Endothelial cell of coronary artery (primary cell): ENCODE measurements around the gene OR52E8. TPM values are rescaled to one million over a fixed set of nuclear protein-coding genes. Genes with fewer than 3 reads are reported as not detected.

Experiments used
- total RNA-seq: library from RNA; depleted of rRNA; stranded (reverse); fragments of >200 nt; gene quantifications from 2 replicates; pipeline ENCODE4 v1.2.3, GENCODE V29; 2014

OR52E8 gene
- not detected in 2 replicates for total RNA-seq

DNA sequence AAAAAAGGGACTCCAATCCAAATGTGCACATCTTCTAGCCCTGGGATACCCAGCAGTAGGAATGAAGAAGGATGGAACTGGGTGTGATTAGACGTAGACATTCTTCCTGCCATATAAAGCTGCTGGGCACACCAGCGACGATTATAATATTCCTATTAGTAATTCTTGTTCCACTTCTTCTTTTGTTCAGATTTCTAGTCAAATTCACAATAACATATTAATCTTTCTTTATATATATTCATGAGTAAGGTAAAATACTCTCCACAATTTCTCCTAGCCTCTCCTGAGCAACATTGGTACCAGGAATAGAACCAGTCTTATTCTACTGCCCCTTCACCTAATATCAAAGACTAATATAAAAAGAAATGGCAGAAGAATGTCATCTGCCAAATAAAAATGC, at the start of gene OR52E8:
OR52E8 (minus strand) TSS at position 101 of the 400 bp plus-strand sequence; CDS start at position 101, 0 bp downstream.

DNA sequence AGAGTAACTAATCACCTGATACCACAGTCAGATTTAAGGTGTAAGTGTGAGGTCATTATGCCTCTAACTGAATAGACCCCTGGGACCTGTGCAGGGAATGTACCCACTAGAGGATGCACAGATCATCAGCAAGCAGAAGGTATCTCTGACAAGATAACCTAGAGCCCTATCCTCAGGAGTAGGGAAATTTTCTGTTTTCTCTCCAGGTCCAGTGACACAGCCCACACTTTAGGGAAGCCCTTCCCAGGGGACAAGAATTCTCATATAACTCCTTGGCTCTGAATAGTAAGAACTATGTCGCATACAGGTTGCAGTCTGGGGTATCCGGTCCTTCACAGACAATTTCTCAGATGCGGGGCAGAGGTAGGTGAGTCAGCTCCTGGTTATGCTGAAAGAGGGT, 35.4 kb upstream of the OR52E8 start, which contains the start of gene OR52E5:
OR52E5 (plus strand) TSS at position 301 of the 400 bp plus-strand sequence. CDS start 7,569 bp downstream, outside the sequence.

DNA sequence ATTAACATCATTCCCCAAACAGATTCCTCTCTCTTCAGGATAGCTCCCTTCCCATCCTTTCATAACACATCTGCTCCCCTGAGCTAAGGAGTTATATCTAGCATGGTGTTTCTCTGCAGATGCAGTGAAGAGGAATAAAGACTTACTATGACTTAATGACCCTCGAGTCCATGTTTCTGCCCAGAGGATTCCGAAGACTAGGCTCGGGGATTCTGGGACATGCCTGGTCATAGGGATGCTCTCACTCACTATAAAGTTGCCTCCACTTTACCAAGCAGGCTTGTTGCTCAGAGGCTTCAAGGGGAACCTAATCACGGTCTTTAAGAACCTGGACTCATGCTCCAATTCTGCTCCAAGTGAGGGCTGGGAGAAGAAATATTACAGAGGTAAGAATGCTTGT, 22.8 kb upstream of the OR52E8 start, which contains the start of gene OR52E4:
OR52E4 (plus strand) TSS at position 301 of the 400 bp plus-strand sequence. CDS start 3,664 bp downstream, outside the sequence.

GRCh38 chr11:5841797-5842196, 15.7 kb downstream of the OR52E8 start, which contains the start of gene OR52E6:
TSS of gene OR52E6 (minus strand) at chr11:5841897. CDS start at chr11:5841897, 0 bp downstream.

GRCh38 chr11:5808500-5809121, 48.9 kb downstream of the OR52E8 start, which contains the start of gene OR52N2:
TSS of gene OR52N2 (plus strand) at chr11:5808924. CDS start at chr11:5820336, 11,412 bp downstream.

Other genes with a start within 250 kb of the OR52E8 start
- 7.8 and 14.8 TPM in 2 replicates for gene TRIM34, start 232.7 kb downstream of the OR52E8 start, total RNA-seq
- 57.2 and 79.3 TPM in 2 replicates for gene TRIM5, start 172.6 kb downstream of the OR52E8 start, total RNA-seq
- 107 and 112 TPM in 2 replicates for gene TRIM22, start 167.9 kb downstream of the OR52E8 start, total RNA-seq
- gene OR56B1, start 121.2 kb downstream of the OR52E8 start, total RNA-seq, result not detected in 2 replicates
- not detected in 2 replicates for gene OR52N4, start 103.4 kb downstream of the OR52E8 start, total RNA-seq
- gene OR52N5, start 74.3 kb downstream of the OR52E8 start, total RNA-seq, result not detected in 2 replicates
- gene OR52N1, start 66.4 kb downstream of the OR52E8 start, total RNA-seq, result not detected in 2 replicates
- not detected in 2 replicates for gene OR52N2, start 48.8 kb downstream of the OR52E8 start, total RNA-seq
- not detected in 2 replicates for gene OR52E6, start 15.8 kb downstream of the OR52E8 start, total RNA-seq
- gene OR52E4, start 22.9 kb upstream of the OR52E8 start, total RNA-seq, result not detected in 2 replicates
- gene OR52E5, start 35.5 kb upstream of the OR52E8 start, total RNA-seq, result not detected in 2 replicates
- gene OR56A3, start 84.6 kb upstream of the OR52E8 start, total RNA-seq, result not detected in 2 replicates
- gene OR56A5, start 110.8 kb upstream of the OR52E8 start, total RNA-seq, result not detected in 2 replicates
- not detected in 2 replicates for gene OR52L1, start 129.3 kb upstream of the OR52E8 start, total RNA-seq
- not detected in 2 replicates for gene OR56A4, start 149.3 kb upstream of the OR52E8 start, total RNA-seq
- gene OR56A1, start 173.1 kb upstream of the OR52E8 start, total RNA-seq, result 0.19 TPM in 1 of 2 replicates, not detected in the other
- gene OR56B4, start 250.0 kb upstream of the OR52E8 start, total RNA-seq, result not detected in 2 replicates